ENCODE data around the gene SRRM1. TPM values are rescaled to one million over a fixed set of nuclear protein-coding genes. Genes with fewer than 3 reads are reported as not detected.
A peak's percentile ranks its signal among the peaks of the same experiment; 100 is the strongest.

The SRRM1 gene
- total RNA-seq, 1 donor from 2014 or later: 93.0 TPM

- no peak overlapping the region for H3K4me3 Mint-ChIP-seq (ENCODE audit: unreplicated experiment)
- DNase-seq (ENCODE audit: low spot score): no peak
- no peaks in the 10 kb centered on the region for H3K9me3 Mint-ChIP-seq (ENCODE audit: low read depth)
- H3K27ac Mint-ChIP-seq (ENCODE audit: unreplicated experiment): no peak overlapping the region
- no peaks in the 10 kb centered on the region for H3K27me3 Mint-ChIP-seq (ENCODE audit: low read depth)
- TF ChIP-seq CTCF (IDR thresholded peaks at IDR 0.05): no peak
- peaks cover 16% of the 10 kb centered on the region for H3K4me1 Mint-ChIP-seq (ENCODE audit: low read depth)
- H3K36me3 Mint-ChIP-seq (ENCODE audit: low read depth): no peaks in the 10 kb centered on the region
Measured at GRCh38 chr1:24688033-24688432, 44.9 kb downstream of the SRRM1 start.

- no peak for DNase-seq (ENCODE audit: low spot score)
- Mint-ChIP-seq H3K27ac (ENCODE audit: unreplicated experiment) (no peak overlapping the region), H3K36me3 (ENCODE audit: low read depth) (no peaks in the 10 kb centered on the region), H3K27me3 (ENCODE audit: low read depth) (no peaks in the 10 kb centered on the region), H3K4me3 (ENCODE audit: unreplicated experiment) (no peak overlapping the region), H3K9me3 (ENCODE audit: low read depth) (no peaks in the 10 kb centered on the region), H3K4me1 (ENCODE audit: low read depth) (peaks cover 9% of the 10 kb centered on the region)
- peak; percentile 95 for TF ChIP-seq CTCF (IDR thresholded peaks at IDR 0.05)
Measured at GRCh38 chr1:24688621-24689195, 45.6 kb downstream of the SRRM1 start.

GRCh38 chr1:24691051-24691450, 47.9 kb downstream of the SRRM1 start:
- Mint-ChIP-seq H3K27ac (ENCODE audit: unreplicated experiment) (no peak overlapping the region), H3K4me1 (ENCODE audit: low read depth) (peaks cover 14% of the 10 kb centered on the region), H3K36me3 (ENCODE audit: low read depth) (no peaks in the 10 kb centered on the region), H3K4me3 (ENCODE audit: unreplicated experiment) (no peak overlapping the region), H3K9me3 (ENCODE audit: low read depth) (no peaks in the 10 kb centered on the region), H3K27me3 (ENCODE audit: low read depth) (no peaks in the 10 kb centered on the region)
- TF ChIP-seq CTCF (IDR thresholded peaks at IDR 0.05): no peak
- no peak for DNase-seq (ENCODE audit: low spot score)

GRCh38 chr1:24692351-24692980, 49.4 kb downstream of the SRRM1 start:
- Mint-ChIP-seq H3K27me3 (ENCODE audit: low read depth) (no peaks in the 10 kb centered on the region), H3K4me1 (ENCODE audit: low read depth) (peaks cover 14% of the 10 kb centered on the region), H3K36me3 (ENCODE audit: low read depth) (no peaks in the 10 kb centered on the region), H3K27ac (ENCODE audit: unreplicated experiment) (no peak overlapping the region), H3K4me3 (ENCODE audit: unreplicated experiment) (no peak overlapping the region), H3K9me3 (ENCODE audit: low read depth) (no peaks in the 10 kb centered on the region)
- TF ChIP-seq CTCF (IDR thresholded peaks at IDR 0.05): no peak
- DNase-seq (ENCODE audit: low spot score): no peak

GRCh38 chr1:24693827-24694379, 50.8 kb downstream of the SRRM1 start:
- no peaks in the 10 kb centered on the region for H3K9me3 Mint-ChIP-seq (ENCODE audit: low read depth)
- no peaks in the 10 kb centered on the region for H3K36me3 Mint-ChIP-seq (ENCODE audit: low read depth)
- no peaks in the 10 kb centered on the region for H3K27me3 Mint-ChIP-seq (ENCODE audit: low read depth)
- no peak overlapping the region for H3K4me3 Mint-ChIP-seq (ENCODE audit: unreplicated experiment)
- no peak for DNase-seq (ENCODE audit: low spot score)
- no peak overlapping the region for H3K27ac Mint-ChIP-seq (ENCODE audit: unreplicated experiment)
- peaks cover 8% of the 10 kb centered on the region for H3K4me1 Mint-ChIP-seq (ENCODE audit: low read depth)
- no peak for TF ChIP-seq CTCF (IDR thresholded peaks at IDR 0.05)

Measured in chondrocyte (in vitro differentiated cells).